Measurements from ENCODE around the gene RNF123.

DNA sequence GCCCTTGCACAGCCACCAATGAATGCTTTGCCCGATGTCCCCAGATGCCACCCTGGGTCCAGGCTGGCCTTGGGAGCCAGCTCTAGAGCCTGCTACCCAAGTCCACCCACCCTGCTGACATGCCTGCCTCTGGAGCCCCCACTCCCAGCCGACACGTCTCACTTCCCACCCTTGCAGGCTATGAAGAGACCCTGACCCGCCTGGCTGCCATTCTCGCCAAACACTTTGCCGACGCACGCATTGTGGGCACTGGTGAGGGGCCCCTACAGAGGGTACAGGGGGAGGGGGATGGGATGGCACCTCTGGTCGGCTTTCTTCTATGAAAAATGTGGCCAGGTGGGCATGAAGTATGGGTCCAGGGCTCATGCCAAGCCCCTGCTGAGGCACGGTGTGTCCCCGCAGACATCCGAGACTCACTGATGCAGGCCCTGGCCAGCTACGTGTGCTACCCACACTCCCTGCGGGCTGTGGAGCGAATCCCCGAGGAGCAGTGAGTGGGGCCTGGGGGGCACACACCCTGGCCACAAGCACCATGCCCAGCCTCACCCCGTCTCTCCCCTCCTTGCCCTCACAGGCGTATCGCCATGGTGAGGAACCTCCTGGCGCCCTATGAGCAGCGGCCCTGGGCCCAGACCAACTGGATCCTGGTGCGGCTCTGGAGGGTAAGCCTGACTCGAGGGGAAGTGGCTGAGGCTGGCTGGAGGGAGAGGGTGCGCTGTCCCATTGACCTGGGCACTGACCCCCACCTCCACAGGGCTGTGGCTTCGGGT, 24.2 kb downstream of the RNF123 start:
- TF ChIP-seq, protein P1, sequence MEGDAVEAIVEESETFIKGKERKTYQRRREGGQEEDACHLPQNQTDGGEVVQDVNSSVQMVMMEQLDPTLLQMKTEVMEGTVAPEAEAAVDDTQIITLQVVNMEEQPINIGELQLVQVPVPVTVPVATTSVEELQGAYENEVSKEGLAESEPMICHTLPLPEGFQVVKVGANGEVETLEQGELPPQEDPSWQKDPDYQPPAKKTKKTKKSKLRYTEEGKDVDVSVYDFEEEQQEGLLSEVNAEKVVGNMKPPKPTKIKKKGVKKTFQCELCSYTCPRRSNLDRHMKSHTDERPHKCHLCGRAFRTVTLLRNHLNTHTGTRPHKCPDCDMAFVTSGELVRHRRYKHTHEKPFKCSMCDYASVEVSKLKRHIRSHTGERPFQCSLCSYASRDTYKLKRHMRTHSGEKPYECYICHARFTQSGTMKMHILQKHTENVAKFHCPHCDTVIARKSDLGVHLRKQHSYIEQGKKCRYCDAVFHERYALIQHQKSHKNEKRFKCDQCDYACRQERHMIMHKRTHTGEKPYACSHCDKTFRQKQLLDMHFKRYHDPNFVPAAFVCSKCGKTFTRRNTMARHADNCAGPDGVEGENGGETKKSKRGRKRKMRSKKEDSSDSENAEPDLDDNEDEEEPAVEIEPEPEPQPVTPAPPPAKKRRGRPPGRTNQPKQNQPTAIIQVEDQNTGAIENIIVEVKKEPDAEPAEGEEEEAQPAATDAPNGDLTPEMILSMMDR (IDR thresholded peaks at IDR 0.05) = no peak
- TF ChIP-seq POLR2A (IDR thresholded peaks at IDR 0.05) = no peak
